DOHH2 (cell line): Measurements from ENCODE around the gene CPXM2.

Source experiments
- H3F3A ChIP-seq: fragments of 200-600 bp; sonication (generic), shearing (Covaris generic); 2 replicates; pipeline ENCODE4 v1.6.0; 2016; ENCODE audit warnings: antibody characterized with exemption, mild to moderate bottlenecking; ENCODE audit not compliant: control insufficient read depth, insufficient read depth
- H3K27ac ChIP-seq: fragments of 200-600 bp; sonication (generic); 2 replicates; pipeline ENCODE4 v1.5.1; 2014; ENCODE audit warnings: low read depth, mild to moderate bottlenecking, low read length, moderate library complexity
- H3K27me3 ChIP-seq: fragments of 200-600 bp; sonication (generic); 2 replicates; pipeline ENCODE4 v1.6.1; 2014; ENCODE audit warnings: mild to moderate bottlenecking, low read length, mixed read lengths; ENCODE audit not compliant: control insufficient read depth
- H3K36me3 ChIP-seq: fragments of 200-600 bp; sonication (generic); 2 replicates; pipeline ENCODE4 v1.6.1; 2014; ENCODE audit warnings: mild to moderate bottlenecking, low read length, moderate library complexity, mixed read lengths; ENCODE audit not compliant: control insufficient read depth
- H3K4me1 ChIP-seq: fragments of 200-600 bp; sonication (generic); 2 replicates; pipeline ENCODE4 v1.6.1; 2014; ENCODE audit warnings: mild to moderate bottlenecking, low read length, mixed read lengths; ENCODE audit not compliant: control insufficient read depth
- H3K4me2 ChIP-seq: fragments of 200-600 bp; sonication (generic); 2 replicates; pipeline ENCODE4 v1.6.0; 2014; ENCODE audit warnings: mild to moderate bottlenecking, low read length, moderate library complexity
- H3K4me3 ChIP-seq: fragments of 200-600 bp; sonication (generic); 2 replicates; pipeline ENCODE4 v1.5.1; 2014; ENCODE audit warnings: mild to moderate bottlenecking, low read length, mixed read lengths
- H3K79me2 ChIP-seq: fragments of 200-600 bp; sonication (generic); 2 replicates; pipeline ENCODE4 v1.6.1; 2014; ENCODE audit warnings: mild to moderate bottlenecking, low read length, mixed read lengths; ENCODE audit not compliant: control insufficient read depth
- H3K9me2 ChIP-seq: fragments of 200-600 bp; sonication (generic); replicated peaks from 2 replicates; pipeline ENCODE4 v1.6.1; 2014; ENCODE audit warnings: mild to moderate bottlenecking, low read length, mixed read lengths; ENCODE audit not compliant: control insufficient read depth
- H3K9me3 ChIP-seq: fragments of 200-600 bp; sonication (generic); 2 replicates; pipeline ENCODE4 v1.6.1; 2014; ENCODE audit warnings: antibody characterized with exemption, low read length, mixed read lengths; ENCODE audit not compliant: control insufficient read depth, insufficient read depth
- H4K20me1 ChIP-seq: fragments of 200-600 bp; sonication (generic); 2 replicates; pipeline ENCODE4 v1.6.0; 2014; ENCODE audit warnings: low read depth, mild to moderate bottlenecking, antibody characterized with exemption, low read length, moderate library complexity; ENCODE audit not compliant: control insufficient read depth, insufficient read depth
- CTCF ChIP-seq: fragments of 200-600 bp; sonication (generic); IDR thresholded peaks from one replicate; pipeline ENCODE4 v1.5.1; 2014; ENCODE audit warnings: antibody characterized with exemption, mild to moderate bottlenecking, low read depth, low read length; ENCODE audit not compliant: poor library complexity, severe bottlenecking
- EZH2phosphoT487 ChIP-seq: fragments of 200-600 bp; sonication (generic); IDR thresholded peaks from 2 replicates; pipeline ENCODE4 v1.6.1; 2017; ENCODE audit warnings: borderline replicate concordance, mild to moderate bottlenecking, antibody characterized with exemption, low read length, moderate library complexity, mixed read lengths

The CPXM2 gene

DNA sequence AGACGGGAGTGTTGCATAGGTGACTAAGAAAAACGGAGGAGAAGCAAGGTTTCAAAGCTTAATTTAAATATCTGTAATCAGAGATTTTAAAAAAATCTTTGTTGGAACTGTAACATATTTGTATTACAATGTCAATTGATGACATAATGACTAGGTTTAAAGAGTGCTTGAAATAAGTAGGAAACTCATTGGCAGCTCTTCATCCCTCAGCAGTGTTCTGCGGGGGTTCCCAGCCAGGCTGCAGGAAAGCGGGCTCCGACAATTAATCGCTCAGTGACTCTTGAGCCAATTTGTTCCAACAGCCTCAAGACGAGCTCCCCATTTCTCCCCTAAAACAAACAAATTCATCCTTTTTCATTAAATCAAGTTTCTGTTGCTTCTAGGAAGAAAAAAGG is 22.6 kb downstream of the CPXM2 start:
- Histone ChIP-seq H3K79me2 (no peaks in the 10 kb centered on the region), H3K4me3 (no peak overlapping the region)
- TF ChIP-seq EZH2phosphoT487 (no peak), CTCF (no peak)

GRCh38 chr10:123868038-123869019 is 23.3 kb downstream of the CPXM2 start:
- no peaks in the 10 kb centered on the region for H4K20me1 ChIP-seq
- no peak for TF ChIP-seq EZH2phosphoT487
- TF ChIP-seq CTCF: no peak
- no peak overlapping the region for H3K27ac ChIP-seq
- no peaks in the 10 kb centered on the region for H3K36me3 ChIP-seq
- no peak overlapping the region for H3K4me3 ChIP-seq
- no peaks in the 10 kb centered on the region for H3K27me3 ChIP-seq
- H3K4me2 ChIP-seq: no peak overlapping the region
- H3F3A ChIP-seq: no peaks in the 10 kb centered on the region
- no peaks in the 10 kb centered on the region for H3K4me1 ChIP-seq
- peaks cover under 1% of the 10 kb centered on the region; the same call in 1 of the 2 replicates for H3K9me3 ChIP-seq
- no peaks in the 10 kb centered on the region for H3K9me2 ChIP-seq
- no peaks in the 10 kb centered on the region for H3K79me2 ChIP-seq

More for the DNA sequence above, 22.6 kb downstream of the CPXM2 start:
- no peaks in the 10 kb centered on the region for H3K9me2 ChIP-seq
- no peak overlapping the region for H3K27ac ChIP-seq
- no peaks in the 10 kb centered on the region for H3K27me3 ChIP-seq
- peaks cover 2% of the 10 kb centered on the region; the same call in 1 of the 2 replicates for H3K9me3 ChIP-seq
- H3K36me3 ChIP-seq: no peaks in the 10 kb centered on the region
- H4K20me1 ChIP-seq: no peaks in the 10 kb centered on the region
- H3K4me1 ChIP-seq: no peaks in the 10 kb centered on the region
- H3K4me2 ChIP-seq: no peak overlapping the region
- H3F3A ChIP-seq: no peaks in the 10 kb centered on the region

DNA sequence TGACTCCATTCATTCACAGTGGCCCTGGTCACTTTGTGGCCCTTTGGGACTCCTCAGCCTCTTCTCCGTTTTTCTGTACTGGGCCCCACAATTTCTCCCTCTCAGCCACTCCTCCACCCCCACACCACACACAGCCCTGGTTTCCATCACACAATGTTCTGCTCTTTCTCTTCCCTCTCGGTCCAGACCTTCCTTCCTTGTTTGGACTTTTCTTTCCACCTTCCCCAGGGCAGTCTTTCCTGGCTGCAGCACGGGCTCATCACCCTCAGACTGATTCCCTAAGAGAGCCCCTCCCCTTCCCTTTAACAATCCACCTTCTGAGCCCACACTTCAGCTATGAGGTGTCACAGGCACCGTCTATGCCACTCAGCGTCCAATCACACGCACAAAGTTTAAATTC is 25.7 kb downstream of the CPXM2 start:
- no peaks in the 10 kb centered on the region for H3K4me1 ChIP-seq
- no peaks in the 10 kb centered on the region for H3K9me2 ChIP-seq

More for the DNA sequence above, 25.7 kb downstream of the CPXM2 start:
- Histone ChIP-seq H3K27me3 (no peaks in the 10 kb centered on the region), H4K20me1 (no peaks in the 10 kb centered on the region), H3F3A (no peaks in the 10 kb centered on the region), H3K9me3 (no peaks in the 10 kb centered on the region), H3K79me2 (no peaks in the 10 kb centered on the region), H3K27ac (no peak overlapping the region), H3K4me3 (no peak overlapping the region), H3K4me2 (no peak overlapping the region), H3K36me3 (no peaks in the 10 kb centered on the region)
- no peak for TF ChIP-seq CTCF
